ENCODE data around the gene CELF4. TPM values are rescaled to one million over a fixed set of nuclear protein-coding genes. Genes with fewer than 3 reads are reported as not detected.

CELF4 gene
- total RNA-seq, 1 experiment from 2014 or later: not detected

- DNase-seq (ENCODE audit: low read depth, low spot score): no peak
- no peak overlapping the region for H3K27ac ChIP-seq (ENCODE audit: low read length)
Measured at GRCh38 chr18:37482433-37482832, 83.2 kb downstream of the CELF4 start.

GRCh38 chr18:37482002-37482401 lies 83.6 kb downstream of the CELF4 start:
- DNase-seq (ENCODE audit: low read depth, low spot score): no peak
- Histone ChIP-seq H3K9me3 (ENCODE audit: control insufficient read depth, insufficient read depth, low read depth, low read length) (no peaks in the 10 kb centered on the region), H3K4me1 (ENCODE audit: control insufficient read depth, insufficient read depth, low read length) (no peaks in the 10 kb centered on the region), H3K36me3 (ENCODE audit: control insufficient read depth, insufficient read depth, low read length) (no peaks in the 10 kb centered on the region), H3K4me3 (ENCODE audit: low read depth in 2 of 2, low read length in 2 of 2) (no peak overlapping the region), H3K27ac (ENCODE audit: low read length) (no peak overlapping the region), H3K27me3 (ENCODE audit: control insufficient read depth, insufficient read depth, low read length) (no peaks in the 10 kb centered on the region)
- intact Hi-C loops (cut with micrococcal nuclease; ENCODE audit: unreplicated experiment): no loop called here
- in situ Hi-C loops (cut with HindIII; ENCODE audit: low pct_unique_long_range_greater_than_20kb, low sequenced_read_pairs): no loop called here
- ChIA-PET CTCF (no interaction called here), POLR2A (interaction anchor here (0.6 kb wide), 2 partner anchors 16 to 87 kb away, joined by 6 to 7 read pairs; no protein-coding TSS in a partner anchor)
- no TSS peak for BruUV-seq (replicated peaks)
- ATAC-seq: no peak
- TF ChIP-seq POLR2AphosphoS5 (IDR thresholded peaks at IDR 0.05; ENCODE audit: low read depth, low read length) (no peak), SIN3A (IDR thresholded peaks at IDR 0.05; ENCODE audit: borderline replicate concordance, insufficient read depth, low read depth, low read length) (no peak), TCF7L2 (IDR thresholded peaks at IDR 0.05; ENCODE audit: low read depth, low read length) (no peak), REST (IDR thresholded peaks at IDR 0.05; ENCODE audit: insufficient read depth in 1 of 2, low read depth in 2 of 2, low read length in 1 of 2) (no peak), CTCF (IDR thresholded peaks at IDR 0.05) (no peak)

More at GRCh38 chr18:37482433-37482832, 83.2 kb downstream of the CELF4 start:
- no peaks in the 10 kb centered on the region for H3K27me3 ChIP-seq (ENCODE audit: control insufficient read depth, insufficient read depth, low read length)
- H3K9me3 ChIP-seq (ENCODE audit: control insufficient read depth, insufficient read depth, low read depth, low read length): no peaks in the 10 kb centered on the region
- TF ChIP-seq SIN3A (IDR thresholded peaks at IDR 0.05; ENCODE audit: borderline replicate concordance, insufficient read depth, low read depth, low read length): no peak
- no peak for TF ChIP-seq POLR2AphosphoS5 (IDR thresholded peaks at IDR 0.05; ENCODE audit: low read depth, low read length)
- no peak for TF ChIP-seq REST (IDR thresholded peaks at IDR 0.05; ENCODE audit: insufficient read depth in 1 of 2, low read depth in 2 of 2, low read length in 1 of 2)
- TF ChIP-seq TCF7L2 (IDR thresholded peaks at IDR 0.05; ENCODE audit: low read depth, low read length): no peak
- no peak for TF ChIP-seq CTCF (IDR thresholded peaks at IDR 0.05)
- no TSS peak for BruUV-seq (replicated peaks)
- no peak for ATAC-seq
- H3K4me1 ChIP-seq (ENCODE audit: control insufficient read depth, insufficient read depth, low read length): no peaks in the 10 kb centered on the region
- no peak overlapping the region for H3K4me3 ChIP-seq (ENCODE audit: low read depth in 2 of 2, low read length in 2 of 2)
- in situ Hi-C loops (cut with HindIII; ENCODE audit: low pct_unique_long_range_greater_than_20kb, low sequenced_read_pairs): no loop called here
- ChIA-PET CTCF (no interaction called here), POLR2A (no interaction called here)
- no peaks in the 10 kb centered on the region for H3K36me3 ChIP-seq (ENCODE audit: control insufficient read depth, insufficient read depth, low read length)
- intact Hi-C loops (cut with micrococcal nuclease; ENCODE audit: unreplicated experiment): no loop called here
